AG08395 (cell line): ENCODE measurements around the gene PARD3.
"Not testable (repeated sequence)": the region's sequence is repeated elsewhere in the genome, so short reads cannot be mapped to it uniquely, and the experiment has no call there.

Experiments used
- DNase-seq: peaks from one replicate; pipeline ENCODE4 v3.0.0; 2012; ENCODE audit warnings: mixed read lengths, low spot score

The PARD3 gene

GRCh38 chr10:34797155-34797554, 17.9 kb downstream of the PARD3 start:
- DNase-seq = no peak

- no peak for DNase-seq
Measured at GRCh38 chr10:34796133-34796532, 19.0 kb downstream of the PARD3 start.

GRCh38 chr10:34795334-34795733, 19.8 kb downstream of the PARD3 start:
- DNase-seq = no peak

GRCh38 chr10:34794835-34795234, 20.3 kb downstream of the PARD3 start:
- DNase-seq = no peak

- not testable (repeated sequence) for DNase-seq
Measured at GRCh38 chr10:34793581-34793980, 21.5 kb downstream of the PARD3 start.

- no peak for DNase-seq
Measured at GRCh38 chr10:34792881-34793280, 22.2 kb downstream of the PARD3 start.

- no peak for DNase-seq
Measured at GRCh38 chr10:34791947-34792346, 23.1 kb downstream of the PARD3 start.

GRCh38 chr10:34791228-34791627, 23.9 kb downstream of the PARD3 start:
- DNase-seq = no peak

- peak; percentile 14 for DNase-seq
Measured at GRCh38 chr10:34789966-34790506, 25.1 kb downstream of the PARD3 start.

- peak; percentile 65 for DNase-seq
Measured at GRCh38 chr10:34786464-34786863, 28.6 kb downstream of the PARD3 start.

GRCh38 chr10:34781711-34782110, 33.4 kb downstream of the PARD3 start:
- DNase-seq = no peak

- DNase-seq = peak; percentile 26
Measured at GRCh38 chr10:34780818-34781380, 34.2 kb downstream of the PARD3 start.

GRCh38 chr10:34778237-34778636, 36.9 kb downstream of the PARD3 start:
- DNase-seq = no peak

- DNase-seq = no peak
Measured at GRCh38 chr10:34776090-34776690, 38.9 kb downstream of the PARD3 start.

- no peak for DNase-seq
Measured at GRCh38 chr10:34775044-34775637, 40.0 kb downstream of the PARD3 start.

GRCh38 chr10:34773636-34774630, 41.2 kb downstream of the PARD3 start:
- DNase-seq = no peak

- no peak for DNase-seq
Measured at GRCh38 chr10:34771525-34771924, 43.6 kb downstream of the PARD3 start.

- DNase-seq = no peak
Measured at GRCh38 chr10:34771106-34771505, 44.0 kb downstream of the PARD3 start.

GRCh38 chr10:34769899-34770298, 45.2 kb downstream of the PARD3 start:
- DNase-seq = no peak

- no peak for DNase-seq
Measured at GRCh38 chr10:34768972-34769330, 46.1 kb downstream of the PARD3 start.

- peak; percentile 78 for DNase-seq
Measured at GRCh38 chr10:34768261-34768971, 46.7 kb downstream of the PARD3 start.
